CD4-positive, CD25-positive, alpha-beta regulatory T cell (primary cell): Measurements from ENCODE around the gene RAB3C. TPM values are rescaled to one million over a fixed set of nuclear protein-coding genes. Genes with fewer than 3 reads are reported as not detected.

Experiments
- ATAC-seq, 2 donors: fragments of 150-1000 bp; cut with Tn5 transposase; one replicate each; pipeline ENCODE4 v1.10.0; 2021; ENCODE audit warnings: low read depth in 2 of 2, moderate number of reproducible peaks in 2 of 2, moderate library complexity in 1 of 2
- DNase-seq, 3 donors: peaks; one replicate each; pipeline versions ENCODE4 v3.0.0 to v3.0.0-alpha.2; 2012 to 2022; ENCODE audit warnings: mixed read lengths in 1 of 3
- H3K27ac ChIP-seq: one replicate; pipeline ENCODE4 v1.7.0; 2013; ENCODE audit warnings: mild to moderate bottlenecking, low read length; ENCODE audit not compliant: insufficient read depth, poor library complexity, severe bottlenecking
- H3K27me3 ChIP-seq: one replicate; pipeline ENCODE4 v1.7.0; 2013; ENCODE audit warnings: low read length; ENCODE audit not compliant: control insufficient read depth, insufficient read depth
- H3K36me3 ChIP-seq: one replicate; pipeline ENCODE4 v1.7.0; 2013; ENCODE audit warnings: mild to moderate bottlenecking, low read length, moderate library complexity; ENCODE audit not compliant: control insufficient read depth, insufficient read depth
- H3K4me1 ChIP-seq: 2 replicates; pipeline ENCODE4 v1.7.0; 2013; ENCODE audit warnings: mild to moderate bottlenecking, low read length; ENCODE audit not compliant: insufficient read depth, control insufficient read depth, poor library complexity, severe bottlenecking
- H3K4me3 ChIP-seq: one replicate; pipeline ENCODE4 v1.7.0; 2013; ENCODE audit warnings: low read depth, mild to moderate bottlenecking, low read length, moderate library complexity
- H3K9me3 ChIP-seq, 2 experiments: 1 replicate in 1 of 2; 2 replicates in 1 of 2; pipeline ENCODE4 v1.7.0; 2013; ENCODE audit warnings: low read length in 2 of 2, mild to moderate bottlenecking in 1 of 2, moderate library complexity in 1 of 2; ENCODE audit not compliant: control insufficient read depth in 2 of 2
- H3K27ac Mint-ChIP-seq, 3 donors: one replicate each; pipeline ENCODE4 v1.8.0; 2020 to 2022; ENCODE audit warnings: mild to moderate bottlenecking in 3 of 3, mixed read lengths in 3 of 3, moderate library complexity in 2 of 3
- H3K27me3 Mint-ChIP-seq: one replicate; pipeline ENCODE4 v1.8.0; 2022; ENCODE audit warnings: mild to moderate bottlenecking, mixed read lengths
- H3K36me3 Mint-ChIP-seq: one replicate; pipeline ENCODE4 v1.8.0; 2020; ENCODE audit warnings: mixed read lengths
- H3K4me1 Mint-ChIP-seq, 4 donors: one replicate each; pipeline ENCODE4 v1.8.0; 2020 to 2022; ENCODE audit warnings: mixed read lengths in 4 of 4, mild to moderate bottlenecking in 1 of 4
- H3K4me3 Mint-ChIP-seq, 4 donors: one replicate each; pipeline ENCODE4 v1.8.0; 2020 to 2022; ENCODE audit warnings: mild to moderate bottlenecking in 4 of 4, mixed read lengths in 4 of 4, moderate library complexity in 3 of 4
- H3K9me3 Mint-ChIP-seq, 7 donors: one replicate each; pipeline ENCODE4 v1.8.0; 2020 to 2022; ENCODE audit warnings: mixed read lengths in 7 of 7, mild to moderate bottlenecking in 3 of 7, moderate library complexity in 2 of 7
- polyA plus RNA-seq, 4 donors: library from polyadenylated mRNA; unstranded; fragments of 300-500 nt; fragmentation: Illumina TruSeq; gene quantifications; one replicate each; pipeline ENCODE4 v1.2.3, GENCODE V29; 2021
- total RNA-seq: library from RNA; stranded (reverse); gene quantifications from one replicate; pipeline ENCODE4 v1.2.3, GENCODE V29; 2022

RAB3C gene
- total and polyA plus RNA-seq, 5 donors from 2014 or later: not detected

- DNase-seq (no peak), ATAC-seq (no peak)
- Histone ChIP-seq H3K4me1 (no peaks in the 10 kb centered on the region), H3K9me3 (no peaks in the 10 kb centered on the region), H3K36me3 (no peaks in the 10 kb centered on the region), H3K27ac (no peak overlapping the region), H3K4me3 (no peak overlapping the region), H3K27me3 (no peaks in the 10 kb centered on the region)
- Mint-ChIP-seq H3K4me3 (no peak overlapping the region), H3K27me3 (no peaks in the 10 kb centered on the region), H3K36me3 (no peaks in the 10 kb centered on the region), H3K4me1 (no peaks in the 10 kb centered on the region), H3K27ac (peak overlapping the region in 1 of 3 donors; percentile 44), H3K9me3 (peaks cover 0 to 3% (median 0%) of the 10 kb centered on the region in 7 donors)
Measured at GRCh38 chr5:58615972-58616371, 33.1 kb downstream of the RAB3C start.

GRCh38 chr5:58617241-58617640 lies 34.4 kb downstream of the RAB3C start:
- H3K4me1 ChIP-seq: no peaks in the 10 kb centered on the region
- no peaks in the 10 kb centered on the region for H3K36me3 Mint-ChIP-seq
- H3K9me3 Mint-ChIP-seq: peaks cover 0 to 1% (median 0%) of the 10 kb centered on the region in 7 donors
- DNase-seq (no peak), ATAC-seq (no peak)
- no peaks in the 10 kb centered on the region for H3K4me1 Mint-ChIP-seq
- H3K27me3 ChIP-seq: no peaks in the 10 kb centered on the region
- no peaks in the 10 kb centered on the region for H3K9me3 ChIP-seq
- no peaks in the 10 kb centered on the region for H3K36me3 ChIP-seq
- H3K27ac ChIP-seq: no peak overlapping the region
- H3K27ac Mint-ChIP-seq: no peak overlapping the region
- H3K27me3 Mint-ChIP-seq: no peaks in the 10 kb centered on the region
- H3K4me3 ChIP-seq: no peak overlapping the region
- no peak overlapping the region for H3K4me3 Mint-ChIP-seq

- Mint-ChIP-seq H3K36me3 (no peaks in the 10 kb centered on the region), H3K27ac (no peak overlapping the region), H3K4me3 (no peak overlapping the region), H3K9me3 (peaks cover 0 to 1% (median 0%) of the 10 kb centered on the region in 7 donors), H3K4me1 (no peaks in the 10 kb centered on the region), H3K27me3 (no peaks in the 10 kb centered on the region)
- no peak overlapping the region for H3K4me3 ChIP-seq
- no peak for DNase-seq
- H3K27me3 ChIP-seq: no peaks in the 10 kb centered on the region
- no peaks in the 10 kb centered on the region for H3K9me3 ChIP-seq
- H3K27ac ChIP-seq: no peak overlapping the region
- H3K36me3 ChIP-seq: no peaks in the 10 kb centered on the region
- no peaks in the 10 kb centered on the region for H3K4me1 ChIP-seq
- ATAC-seq: no peak
Measured at GRCh38 chr5:58620336-58620735, 37.5 kb downstream of the RAB3C start.

- H3K27me3 ChIP-seq: no peaks in the 10 kb centered on the region
- Mint-ChIP-seq H3K27ac (no peak overlapping the region), H3K27me3 (no peaks in the 10 kb centered on the region), H3K9me3 (peaks cover 0 to 2% (median 0%) of the 10 kb centered on the region in 7 donors), H3K4me3 (no peak overlapping the region), H3K36me3 (no peaks in the 10 kb centered on the region), H3K4me1 (no peaks in the 10 kb centered on the region)
- ATAC-seq (no peak), DNase-seq (no peak)
- H3K9me3 ChIP-seq: no peaks in the 10 kb centered on the region
- H3K27ac ChIP-seq: no peak overlapping the region
- H3K4me3 ChIP-seq: no peak overlapping the region
- H3K36me3 ChIP-seq: no peaks in the 10 kb centered on the region
- H3K4me1 ChIP-seq: no peaks in the 10 kb centered on the region
Measured at GRCh38 chr5:58622936-58623871, 40.3 kb downstream of the RAB3C start.

- DNase-seq (no peak), ATAC-seq (no peak)
- no peaks in the 10 kb centered on the region for H3K4me1 ChIP-seq
- no peak overlapping the region for H3K27ac ChIP-seq
- no peaks in the 10 kb centered on the region for H3K9me3 ChIP-seq
- no peaks in the 10 kb centered on the region for H3K27me3 ChIP-seq
- H3K9me3 Mint-ChIP-seq: peaks cover 0 to 2% (median 0%) of the 10 kb centered on the region in 7 donors
- no peaks in the 10 kb centered on the region for H3K36me3 Mint-ChIP-seq
- H3K27ac Mint-ChIP-seq: no peak overlapping the region
- no peaks in the 10 kb centered on the region for H3K4me1 Mint-ChIP-seq
- no peaks in the 10 kb centered on the region for H3K27me3 Mint-ChIP-seq
- H3K36me3 ChIP-seq: no peaks in the 10 kb centered on the region
- no peak overlapping the region for H3K4me3 ChIP-seq
- no peak overlapping the region for H3K4me3 Mint-ChIP-seq
Measured at GRCh38 chr5:58628626-58629025, 45.8 kb downstream of the RAB3C start.

GRCh38 chr5:58629271-58630159 lies 46.6 kb downstream of the RAB3C start:
- H3K4me3 Mint-ChIP-seq: no peak overlapping the region
- H3K4me1 ChIP-seq: no peaks in the 10 kb centered on the region
- no peak for DNase-seq
- no peak for ATAC-seq
- H3K27ac ChIP-seq: no peak overlapping the region
- no peaks in the 10 kb centered on the region for H3K4me1 Mint-ChIP-seq
- no peaks in the 10 kb centered on the region for H3K27me3 ChIP-seq
- peaks cover 0 to 2% (median 0%) of the 10 kb centered on the region in 7 donors for H3K9me3 Mint-ChIP-seq
- H3K36me3 Mint-ChIP-seq: no peaks in the 10 kb centered on the region
- no peaks in the 10 kb centered on the region for H3K27me3 Mint-ChIP-seq
- no peak overlapping the region for H3K4me3 ChIP-seq
- H3K27ac Mint-ChIP-seq: no peak overlapping the region
- H3K9me3 ChIP-seq: no peaks in the 10 kb centered on the region
- H3K36me3 ChIP-seq: no peaks in the 10 kb centered on the region

- ATAC-seq (no peak), DNase-seq (no peak)
- Mint-ChIP-seq H3K27me3 (no peaks in the 10 kb centered on the region), H3K4me3 (no peak overlapping the region), H3K36me3 (no peaks in the 10 kb centered on the region), H3K27ac (no peak overlapping the region), H3K9me3 (peaks cover 0 to 6% (median 0%) of the 10 kb centered on the region in 7 donors), H3K4me1 (no peaks in the 10 kb centered on the region)
- no peaks in the 10 kb centered on the region for H3K36me3 ChIP-seq
- H3K9me3 ChIP-seq: no peaks in the 10 kb centered on the region
- no peak overlapping the region for H3K4me3 ChIP-seq
- no peaks in the 10 kb centered on the region for H3K27me3 ChIP-seq
- no peak overlapping the region for H3K27ac ChIP-seq
- no peaks in the 10 kb centered on the region for H3K4me1 ChIP-seq
Measured at GRCh38 chr5:58631895-58632294, 49.0 kb downstream of the RAB3C start.
